NCI-H128 (cell line): ENCODE measurements around the gene S100B.
"Not testable (repeated sequence)": the region's sequence is repeated elsewhere in the genome, so short reads cannot be mapped to it uniquely, and the experiment has no call there.

Experiments used
- DNase-seq: peaks from one replicate; lab custom pipeline; 2025; ENCODE audit not compliant: unreplicated experiment; lab: John Stamatoyannopoulos, UW

The S100B gene

DNA sequence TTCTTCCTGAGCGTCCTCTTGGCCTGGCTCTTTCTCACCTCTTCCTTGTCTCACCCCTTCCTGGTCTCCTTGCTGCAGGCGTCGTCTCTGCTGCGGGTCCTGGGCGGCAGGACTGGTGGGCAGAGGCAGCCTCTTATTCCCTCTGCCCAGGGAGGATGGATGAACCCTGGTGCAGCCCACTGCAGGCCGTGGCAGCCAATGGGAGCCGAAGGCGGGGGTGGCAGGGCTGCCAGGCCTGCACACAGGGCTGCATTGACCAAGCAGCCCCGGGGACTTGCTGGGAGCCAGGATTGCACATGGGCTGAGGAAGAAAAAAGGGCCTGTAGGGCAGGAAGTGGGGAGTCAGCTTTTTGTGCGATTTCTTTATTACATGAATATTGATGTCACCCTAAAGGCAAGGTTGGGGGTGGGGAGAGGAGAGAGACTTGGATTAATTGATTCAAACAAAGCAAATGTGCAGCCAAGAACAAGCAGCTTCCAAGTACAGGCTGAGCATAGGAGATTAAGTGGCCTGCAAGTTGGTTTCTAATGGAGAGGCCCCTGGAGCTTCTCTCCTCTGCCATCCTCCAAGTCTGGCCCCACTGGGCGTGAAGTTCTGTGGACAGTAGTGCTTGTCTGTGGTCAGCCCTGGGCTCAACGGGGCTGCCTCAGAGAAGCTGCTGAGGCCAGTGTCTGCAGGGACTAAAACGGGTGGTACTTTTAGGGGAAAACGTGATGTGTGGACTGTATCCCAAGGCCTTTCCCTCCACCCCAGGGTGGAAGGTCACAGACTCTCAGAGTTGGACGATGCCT lies at the start of gene S100B:
Gene S100B (minus strand): TSS at position 108 of the 792 bp plus-strand sequence. CDS start 2,667 bp downstream, outside the sequence.
- DNase-seq, result no peak

GRCh38 chr21:46651121-46651520 lies 46.2 kb upstream of the S100B start:
- DNase-seq, result no peak

DNA sequence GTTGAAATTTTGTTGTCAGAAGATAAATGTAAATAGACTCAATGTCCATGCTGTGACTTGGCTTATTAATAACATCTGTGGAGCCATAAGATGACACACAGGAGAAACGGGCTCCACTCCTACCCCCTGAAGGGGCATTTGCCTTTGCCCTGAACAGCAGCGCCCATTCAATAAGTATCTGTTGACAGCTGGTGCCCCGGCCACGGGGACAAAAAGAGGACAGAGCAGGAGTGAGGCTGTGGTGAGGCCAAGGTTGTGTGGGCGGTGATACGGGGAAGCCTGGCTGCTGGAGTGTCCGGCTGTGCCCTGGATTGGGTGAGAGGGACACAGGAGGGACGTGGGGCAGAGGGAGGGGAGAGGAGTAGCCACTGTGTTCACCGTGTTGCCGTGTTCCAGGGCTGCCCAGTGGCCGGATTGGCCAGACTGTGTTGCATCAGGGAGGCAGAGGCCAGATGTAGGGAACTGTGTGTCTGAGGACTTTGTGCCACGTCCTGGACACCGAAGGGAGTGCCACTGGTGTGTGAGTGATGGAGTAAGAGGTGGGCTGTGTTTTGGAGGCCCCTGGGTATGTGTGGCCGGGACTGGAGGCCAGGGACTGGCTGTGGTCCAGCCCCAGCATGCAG lies 45.7 kb upstream of the S100B start:
- no peak for DNase-seq

GRCh38 chr21:46649356-46649755 lies 44.5 kb upstream of the S100B start:
- no peak for DNase-seq

DNA sequence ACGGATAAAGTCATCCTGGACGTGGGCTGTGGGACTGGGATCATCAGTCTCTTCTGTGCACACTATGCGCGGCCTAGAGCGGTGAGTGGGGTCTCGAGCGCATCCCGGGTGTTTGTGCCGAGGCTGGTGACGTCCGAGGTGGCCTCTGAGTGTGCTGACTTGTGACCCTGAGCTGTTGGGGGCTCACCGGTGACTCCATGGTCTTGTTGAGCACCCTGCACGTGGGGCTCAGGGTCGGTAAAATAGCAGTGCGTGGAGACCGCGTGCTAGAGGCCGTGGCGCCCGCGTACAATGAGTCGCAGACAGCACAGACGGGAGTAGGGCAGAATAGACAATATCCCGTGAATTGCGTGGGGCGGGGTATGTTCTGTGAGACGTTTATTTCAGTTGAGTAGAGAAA lies 43.7 kb upstream of the S100B start:
- no peak for DNase-seq

- DNase-seq, result no peak
These were observed 41.8 kb upstream of the S100B start for GRCh38 chr21:46646541-46647154.

DNA sequence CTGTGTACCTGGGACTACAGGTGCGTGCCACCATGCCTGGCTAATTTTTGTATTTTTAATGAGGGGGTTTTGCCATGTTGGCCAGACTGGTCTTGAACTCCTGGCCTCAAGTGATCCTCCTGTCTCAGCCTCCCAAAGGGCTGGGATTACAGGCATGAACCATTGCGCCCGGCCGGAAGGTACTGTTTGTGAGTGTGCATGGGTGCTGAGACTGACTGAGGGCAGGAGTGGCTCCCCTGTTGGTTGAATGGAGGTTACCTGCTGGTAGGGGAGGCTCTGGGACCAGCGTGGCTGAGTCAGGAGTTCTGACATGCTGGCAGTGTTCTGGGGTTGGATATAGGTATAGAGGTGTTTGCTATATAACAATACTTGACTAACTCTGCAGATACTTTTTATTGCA lies 41.0 kb upstream of the S100B start:
- no peak for DNase-seq

GRCh38 chr21:46643379-46644177 lies 38.7 kb upstream of the S100B start:
- DNase-seq, result no peak

DNA sequence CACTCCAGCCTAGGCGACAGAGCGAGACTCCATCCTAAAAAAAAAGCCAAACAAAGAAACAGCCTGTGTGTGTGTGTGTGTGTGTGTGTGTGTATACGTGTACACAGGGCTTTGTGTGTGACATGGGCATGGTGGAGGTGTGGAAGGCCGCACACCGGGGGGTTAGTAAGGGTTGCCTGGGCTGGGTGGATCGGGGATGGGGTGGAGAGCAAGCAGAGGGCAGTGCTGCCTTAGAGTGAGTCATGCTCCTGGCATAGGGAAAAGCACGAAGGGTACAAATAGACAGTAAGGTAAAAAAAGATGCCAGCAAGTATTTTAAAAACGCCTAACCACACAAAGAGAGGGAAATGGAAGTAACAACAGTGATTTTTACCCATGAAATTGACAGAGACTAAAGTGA lies 36.8 kb upstream of the S100B start:
- DNase-seq, result no peak

DNA sequence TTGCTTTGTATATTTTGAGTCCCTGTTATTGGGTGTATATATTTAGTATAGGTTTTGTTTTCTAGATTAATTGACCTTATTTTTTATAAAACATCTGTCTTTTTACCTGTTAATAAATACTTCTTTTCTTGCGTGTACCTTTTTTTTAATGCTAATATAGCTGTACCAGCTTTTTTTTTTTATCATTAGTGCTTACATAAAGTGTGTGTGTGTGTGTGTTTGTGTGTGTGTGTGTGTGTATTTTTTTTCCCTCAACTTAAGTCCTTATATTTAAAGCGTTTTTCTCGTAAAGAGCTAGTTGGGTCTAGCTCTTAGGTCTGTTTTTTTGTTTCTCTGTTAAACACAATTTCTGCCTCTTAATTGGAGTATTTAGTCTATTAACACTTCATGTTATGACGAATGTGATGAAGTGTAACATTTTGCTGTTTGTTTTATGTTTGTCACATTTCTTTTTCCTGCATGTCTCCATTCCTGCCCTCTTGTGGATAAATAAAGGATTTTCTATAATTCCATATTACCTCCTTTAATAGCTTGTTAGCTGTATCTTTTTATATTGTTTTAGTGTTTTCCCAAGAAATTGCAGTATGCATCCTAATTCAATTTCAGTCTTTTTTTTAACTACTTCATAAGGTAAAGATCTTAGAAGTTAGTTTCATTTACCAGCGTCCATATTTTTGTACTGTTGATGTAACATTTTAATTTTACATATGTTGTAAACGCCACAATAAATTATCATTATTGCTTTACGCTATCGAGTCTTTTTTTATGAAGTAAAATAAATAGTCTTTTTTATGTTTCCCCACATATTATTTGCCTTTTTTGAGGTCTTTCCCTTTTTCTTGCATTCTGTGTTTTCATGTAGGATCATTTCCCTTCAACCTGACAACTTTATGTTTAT lies 34.9 kb upstream of the S100B start:
- no peak for DNase-seq

DNA sequence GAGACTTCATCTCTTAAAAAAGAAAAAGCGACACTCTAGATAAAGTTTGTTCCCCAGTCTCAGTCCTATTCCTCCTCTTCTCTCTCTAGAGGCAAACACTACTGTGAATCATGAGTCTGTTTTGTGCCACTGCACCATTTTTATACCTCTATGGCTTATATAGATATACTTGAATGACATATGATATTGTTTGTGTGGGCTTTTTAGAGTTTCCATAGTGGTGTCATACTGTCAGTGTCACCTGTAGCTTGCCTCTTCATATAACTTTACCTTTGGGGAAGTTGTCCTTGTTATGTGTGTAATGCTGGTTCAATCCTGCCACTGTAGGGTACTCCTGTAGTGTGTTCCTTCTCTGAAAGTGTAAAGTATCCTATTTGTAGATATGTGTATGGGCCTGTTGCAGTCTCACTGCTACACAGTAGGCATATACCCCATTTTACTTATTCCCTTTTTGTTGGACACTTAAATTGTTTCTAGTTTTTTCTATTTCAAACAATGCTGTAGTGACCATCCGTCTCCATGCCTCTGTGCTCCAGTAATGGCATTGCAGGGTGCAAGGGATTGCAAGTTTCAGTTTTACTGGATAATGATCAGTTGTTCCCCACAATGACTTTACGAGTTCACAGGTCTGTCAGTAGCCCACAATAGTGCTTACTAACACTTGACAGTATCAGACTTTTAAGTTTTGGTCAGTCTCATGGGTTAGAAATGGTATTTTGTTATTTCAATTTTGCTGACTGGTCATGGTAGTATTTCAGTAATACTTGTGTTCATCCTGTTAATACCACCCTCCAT lies 33.3 kb upstream of the S100B start:
- DNase-seq, result no peak

GRCh38 chr21:46636550-46637285 lies 31.8 kb upstream of the S100B start:
- DNase-seq, result no peak

- DNase-seq, result no peak
These were observed 31.3 kb upstream of the S100B start for GRCh38 chr21:46636181-46636512.

DNA sequence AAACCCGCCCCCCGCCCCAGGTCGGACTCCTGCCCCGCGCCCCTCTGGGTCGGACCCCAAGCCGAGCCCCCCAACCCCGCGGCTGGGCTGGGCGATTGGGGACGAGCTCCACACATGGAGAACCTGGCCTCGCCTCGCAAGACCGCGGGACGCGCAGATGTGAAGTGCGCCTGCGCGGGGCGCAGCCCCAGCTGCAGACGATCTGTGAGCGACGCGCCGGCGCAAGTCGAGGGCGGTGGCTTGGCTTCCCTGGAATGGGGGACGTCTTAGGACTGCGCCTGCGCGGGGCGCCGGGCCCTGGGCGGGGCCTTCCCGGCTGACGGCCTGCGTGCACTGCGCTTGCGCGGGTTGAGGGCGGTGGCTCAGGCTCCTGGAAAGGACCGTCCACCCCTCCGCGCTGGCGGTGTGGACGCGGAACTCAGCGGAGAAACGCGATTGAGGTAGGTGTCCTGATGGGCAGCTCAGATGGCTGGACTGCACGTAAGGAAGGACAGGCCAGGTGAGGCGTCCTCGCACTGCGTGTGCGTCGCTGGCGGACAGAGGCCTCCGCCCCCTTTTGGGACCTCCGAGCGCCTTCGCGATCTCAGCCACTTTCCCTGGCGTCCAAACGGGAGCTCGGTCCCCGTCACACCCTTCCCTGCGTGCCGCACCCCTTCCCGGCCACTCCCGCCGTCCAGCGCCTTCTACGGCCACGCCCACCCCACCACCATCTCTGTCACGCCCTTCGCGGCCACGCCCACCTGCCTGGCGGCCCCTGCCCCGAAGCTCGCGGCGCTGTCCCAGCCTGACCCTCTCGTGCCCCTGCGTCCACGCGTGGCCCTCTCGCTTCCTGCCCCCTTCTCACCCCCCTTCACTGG lies 30.7 kb upstream of the S100B start, which contains the start of gene PRMT2:
Gene PRMT2 (plus strand): TSS at position 351 of the 857 bp plus-strand sequence. CDS start 1,278 bp downstream, outside the sequence.
- DNase-seq, result peak; percentile 93

- peak; percentile 72 for DNase-seq
These were observed 30.1 kb upstream of the S100B start for GRCh38 chr21:46634966-46635323.

DNA sequence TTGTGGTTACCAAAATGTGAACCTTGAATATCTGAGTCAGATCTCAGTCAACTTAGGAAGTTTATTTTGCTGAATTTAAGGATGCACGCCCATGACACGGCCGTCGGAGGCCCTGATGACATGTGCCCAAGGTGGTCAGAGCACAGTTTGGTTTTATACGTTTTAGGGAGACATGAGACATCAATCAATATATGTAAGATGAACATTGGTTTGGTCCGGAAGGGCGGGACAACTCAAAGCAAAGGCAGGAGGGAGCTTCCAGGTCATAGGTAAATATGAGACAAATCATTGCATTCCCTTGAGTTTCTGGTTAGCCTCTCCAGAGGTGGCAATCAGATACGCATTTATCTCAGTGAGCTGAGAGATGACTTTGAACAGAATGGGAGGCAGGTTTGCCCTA lies 29.5 kb upstream of the S100B start:
- DNase-seq, result no peak

- no peak for DNase-seq
These were observed 28.7 kb upstream of the S100B start for GRCh38 chr21:46633566-46633965.

GRCh38 chr21:46630915-46631314 lies 26.0 kb upstream of the S100B start:
- not testable (repeated sequence) for DNase-seq
